Mucosa of stomach (tissue), 1 donor: ENCODE measurements around the gene ARAP1.

ENCODE experiments used
- H3K27me3 ChIP-seq: one replicate; pipeline ENCODE4 v1.7.0; 2013; ENCODE audit warnings: mild to moderate bottlenecking, low read length; ENCODE audit not compliant: control insufficient read depth, insufficient read depth
- H3K36me3 ChIP-seq: one replicate; pipeline ENCODE4 v1.7.0; 2013; ENCODE audit warnings: low read length; ENCODE audit not compliant: control insufficient read depth, insufficient read depth
- H3K4me1 ChIP-seq: one replicate; pipeline ENCODE4 v1.7.0; 2013; ENCODE audit warnings: mild to moderate bottlenecking, low read length; ENCODE audit not compliant: control insufficient read depth, insufficient read depth
- H3K4me3 ChIP-seq: one replicate; pipeline ENCODE4 v1.7.0; 2013; ENCODE audit warnings: low read length
- H3K9ac ChIP-seq: one replicate; pipeline ENCODE4 v1.7.0; 2013; ENCODE audit warnings: mild to moderate bottlenecking, low read length, moderate library complexity
- H3K9me3 ChIP-seq: one replicate; pipeline ENCODE4 v1.7.0; 2013; ENCODE audit warnings: mild to moderate bottlenecking, low read length, moderate library complexity; ENCODE audit not compliant: control insufficient read depth
- donor health status: Pancreatic carcinoma.

Gene ARAP1

GRCh38 chr11:72767203-72768062 is 15.2 kb upstream of the ARAP1 start:
- Histone ChIP-seq H3K4me3 (no peak overlapping the region), H3K27me3 (no peaks in the 10 kb centered on the region), H3K9ac (no peak overlapping the region), H3K36me3 (peaks cover 6% of the 10 kb centered on the region), H3K4me1 (peaks cover 69% of the 10 kb centered on the region), H3K9me3 (no peaks in the 10 kb centered on the region)

DNA sequence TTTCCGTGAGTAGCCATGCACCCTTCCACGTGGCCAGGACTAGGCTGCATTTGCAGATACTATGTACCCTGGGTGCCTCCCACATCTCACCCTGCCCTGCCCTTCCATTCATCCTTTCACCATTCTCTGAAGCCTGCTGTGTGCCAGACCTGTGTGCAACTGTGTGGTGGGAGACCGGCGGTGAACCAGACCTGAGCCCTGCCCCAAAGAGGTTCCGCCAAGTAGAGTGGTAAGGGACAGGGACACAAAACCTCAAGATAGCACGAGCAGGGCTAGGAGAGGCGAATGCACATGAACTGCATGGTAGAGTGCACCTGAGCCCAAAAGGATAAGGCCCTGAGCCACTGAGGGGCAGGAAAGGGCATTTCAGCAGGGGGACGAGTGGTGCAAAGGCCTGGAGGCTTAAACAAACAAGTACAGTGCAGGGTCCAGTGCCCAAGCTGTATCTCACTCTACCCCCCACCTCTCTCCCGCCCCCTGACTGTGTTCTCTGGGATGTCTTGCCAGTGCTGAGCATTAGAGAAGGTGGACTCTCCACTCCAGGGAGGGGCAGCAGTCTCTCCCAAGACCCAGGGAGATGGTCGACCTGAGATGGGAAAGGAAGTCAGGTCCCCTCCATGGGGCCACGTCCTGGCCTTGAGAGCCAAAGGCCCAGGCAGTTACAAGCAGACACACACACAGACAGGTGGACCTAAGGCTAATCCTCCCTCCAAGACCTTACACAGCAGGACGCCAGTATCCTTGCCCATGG is 14.1 kb upstream of the ARAP1 start:
- no peak overlapping the region for H3K9ac ChIP-seq
- H3K9me3 ChIP-seq = no peaks in the 10 kb centered on the region
- H3K4me1 ChIP-seq = peaks cover 58% of the 10 kb centered on the region
- no peak overlapping the region for H3K4me3 ChIP-seq
- H3K36me3 ChIP-seq = peaks cover 4% of the 10 kb centered on the region
- H3K27me3 ChIP-seq = no peaks in the 10 kb centered on the region

GRCh38 chr11:72764503-72764902 is 12.3 kb upstream of the ARAP1 start:
- Histone ChIP-seq H3K4me1 (peaks cover 53% of the 10 kb centered on the region), H3K36me3 (no peaks in the 10 kb centered on the region), H3K4me3 (no peak overlapping the region), H3K9ac (no peak overlapping the region), H3K27me3 (no peaks in the 10 kb centered on the region), H3K9me3 (no peaks in the 10 kb centered on the region)

DNA sequence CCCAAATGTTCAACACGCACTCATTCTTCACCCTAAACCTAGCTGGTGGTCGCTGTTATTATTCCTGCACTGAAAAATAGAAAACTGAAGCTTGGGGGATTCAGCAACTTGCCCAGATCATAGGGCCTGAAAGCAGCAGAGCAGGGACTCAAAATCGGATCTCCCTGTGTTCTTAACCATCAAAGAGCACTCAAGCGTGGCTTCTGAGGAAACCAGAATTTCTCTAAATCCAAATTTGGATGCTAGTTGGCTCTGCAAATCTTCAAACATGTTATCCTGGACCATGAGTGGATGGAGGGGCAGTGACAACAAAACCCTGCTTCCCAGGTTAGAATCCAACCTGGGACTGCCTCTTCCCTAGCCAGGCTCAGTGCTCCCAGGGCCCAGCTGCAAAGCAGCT is 11.6 kb upstream of the ARAP1 start:
- H3K27me3 ChIP-seq = no peaks in the 10 kb centered on the region
- H3K9me3 ChIP-seq = no peaks in the 10 kb centered on the region
- H3K4me3 ChIP-seq = no peak overlapping the region
- H3K9ac ChIP-seq = no peak overlapping the region
- H3K4me1 ChIP-seq = peaks cover 50% of the 10 kb centered on the region
- H3K36me3 ChIP-seq = peaks cover 4% of the 10 kb centered on the region

DNA sequence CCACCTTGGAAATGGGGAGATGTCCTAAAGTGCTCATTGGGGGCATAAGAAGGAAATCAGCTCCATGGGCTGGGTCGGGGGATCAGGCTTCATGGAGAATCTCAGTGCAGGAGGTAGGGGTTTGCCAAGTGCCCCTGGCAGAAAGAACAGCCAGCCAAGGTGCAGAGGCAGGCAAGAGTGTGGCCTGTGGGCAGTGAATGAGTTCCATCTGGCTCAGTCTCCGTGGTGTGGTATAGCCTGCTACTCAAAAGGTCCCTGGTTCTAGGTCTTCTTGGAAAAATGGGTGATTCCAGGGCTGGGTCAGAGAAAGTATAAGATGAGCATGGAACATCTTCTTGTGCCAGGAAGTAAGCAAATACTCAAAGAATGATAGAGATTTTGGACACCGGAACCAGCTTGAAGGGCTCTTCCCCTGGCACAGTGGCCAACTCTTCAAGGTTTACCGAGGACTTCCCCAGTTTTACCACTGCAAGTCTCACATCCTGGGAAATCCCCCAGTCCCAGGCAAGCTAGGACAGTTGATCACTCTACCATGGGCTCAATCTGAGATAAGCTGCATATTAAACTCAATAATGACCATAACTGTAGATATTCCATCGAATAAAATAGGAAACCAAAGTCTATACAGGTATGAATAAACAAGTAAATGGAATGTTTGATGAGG is 10.6 kb upstream of the ARAP1 start:
- Histone ChIP-seq H3K27me3 (no peaks in the 10 kb centered on the region), H3K9ac (no peak overlapping the region), H3K4me3 (no peak overlapping the region), H3K36me3 (peaks cover 14% of the 10 kb centered on the region), H3K9me3 (no peaks in the 10 kb centered on the region), H3K4me1 (peaks cover 40% of the 10 kb centered on the region)

- Histone ChIP-seq H3K4me1 (peaks cover 27% of the 10 kb centered on the region), H3K36me3 (peaks cover 22% of the 10 kb centered on the region), H3K9me3 (no peaks in the 10 kb centered on the region), H3K9ac (no peak overlapping the region), H3K27me3 (no peaks in the 10 kb centered on the region), H3K4me3 (no peak overlapping the region)
These were observed 8.6 kb upstream of the ARAP1 start for GRCh38 chr11:72760539-72761405.

DNA sequence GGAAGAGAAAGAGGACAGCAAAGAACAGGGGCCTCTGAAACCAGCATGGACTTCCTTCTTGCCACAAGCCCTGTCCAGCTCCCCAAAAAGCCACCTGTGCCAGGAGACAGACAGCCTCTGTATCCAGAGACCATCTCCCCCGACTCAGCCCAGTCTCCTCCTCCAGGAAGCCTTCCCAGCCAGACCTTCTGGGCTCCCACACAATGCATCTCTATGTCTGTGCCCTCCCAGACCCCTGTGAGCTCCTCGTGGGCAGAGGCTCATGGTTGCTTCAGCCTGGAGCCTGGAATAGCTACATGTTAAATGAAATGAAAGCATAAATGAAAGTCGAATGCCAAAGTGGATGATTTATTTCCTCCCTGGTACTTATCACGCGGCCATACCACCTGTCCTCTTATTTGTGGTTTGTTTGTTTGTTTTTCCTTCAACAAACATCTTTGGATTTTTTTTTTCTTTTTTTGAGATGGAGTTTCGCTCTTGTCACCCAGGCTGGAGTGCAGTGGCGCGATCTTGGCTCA is 7.3 kb upstream of the ARAP1 start:
- H3K9me3 ChIP-seq = no peaks in the 10 kb centered on the region
- H3K9ac ChIP-seq = no peak overlapping the region
- H3K36me3 ChIP-seq = peaks cover 22% of the 10 kb centered on the region
- peaks cover 24% of the 10 kb centered on the region for H3K4me1 ChIP-seq
- no peak overlapping the region for H3K4me3 ChIP-seq
- H3K27me3 ChIP-seq = no peaks in the 10 kb centered on the region

- no peaks in the 10 kb centered on the region for H3K27me3 ChIP-seq
- H3K36me3 ChIP-seq = peaks cover 22% of the 10 kb centered on the region
- H3K4me3 ChIP-seq = no peak overlapping the region
- H3K9ac ChIP-seq = no peak overlapping the region
- peaks cover 22% of the 10 kb centered on the region for H3K4me1 ChIP-seq
- H3K9me3 ChIP-seq = no peaks in the 10 kb centered on the region
These were observed 6.6 kb upstream of the ARAP1 start for GRCh38 chr11:72758690-72759389.

DNA sequence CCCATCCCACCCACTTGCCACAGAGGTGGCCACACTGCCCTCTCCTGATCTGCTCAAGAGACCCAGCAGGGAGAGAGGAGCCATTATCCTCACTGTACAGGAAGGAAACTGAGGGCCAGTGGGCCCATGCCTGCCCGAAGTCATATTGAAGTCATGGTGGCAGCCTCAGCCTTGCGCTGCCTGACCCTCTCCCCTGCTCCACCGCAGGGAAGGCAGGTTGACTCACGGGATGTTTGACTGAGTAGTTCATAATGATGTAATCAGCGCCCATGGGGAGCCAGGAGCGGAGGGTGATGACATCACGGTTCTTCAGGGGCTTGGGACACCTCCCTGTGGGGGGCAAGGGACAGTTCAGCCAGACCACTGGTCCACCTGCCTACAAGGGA is 6.1 kb upstream of the ARAP1 start:
- H3K9ac ChIP-seq = no peak overlapping the region
- H3K4me1 ChIP-seq = peaks cover 27% of the 10 kb centered on the region
- H3K27me3 ChIP-seq = no peaks in the 10 kb centered on the region
- H3K36me3 ChIP-seq = peaks cover 22% of the 10 kb centered on the region
- no peaks in the 10 kb centered on the region for H3K9me3 ChIP-seq
- H3K4me3 ChIP-seq = no peak overlapping the region

DNA sequence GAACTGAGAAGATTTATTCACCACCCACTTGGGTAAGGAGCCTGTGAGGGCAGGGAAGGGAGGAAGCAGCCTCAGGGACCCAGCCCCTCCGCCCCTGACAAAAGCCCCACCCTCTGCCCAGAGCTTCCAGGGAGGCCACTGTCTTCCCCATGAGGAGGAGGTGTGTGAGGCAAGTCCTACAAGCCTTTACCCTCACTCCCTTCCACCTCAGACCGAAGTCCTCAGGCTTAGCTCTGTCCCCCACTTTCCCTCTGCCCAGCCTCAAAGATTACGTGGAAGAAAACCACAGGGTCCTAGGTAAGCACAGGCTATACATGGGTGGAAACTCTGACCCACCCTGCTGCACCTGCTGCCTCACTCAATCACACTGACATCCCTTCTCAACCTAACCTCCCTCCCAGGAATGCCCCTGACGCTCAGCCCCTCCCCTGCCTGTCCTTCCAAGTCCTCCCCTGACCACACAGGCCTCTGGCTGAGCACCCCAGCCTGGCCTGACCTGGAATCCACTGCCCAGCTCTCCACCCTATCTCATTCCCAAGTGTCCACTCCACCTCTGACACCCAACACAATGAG is 3.6 kb upstream of the ARAP1 start:
- peaks cover 22% of the 10 kb centered on the region for H3K36me3 ChIP-seq
- peaks cover 32% of the 10 kb centered on the region for H3K4me1 ChIP-seq

More for the DNA sequence above, 3.6 kb upstream of the ARAP1 start:
- H3K9ac ChIP-seq = no peak overlapping the region
- no peaks in the 10 kb centered on the region for H3K27me3 ChIP-seq
- no peaks in the 10 kb centered on the region for H3K9me3 ChIP-seq
- no peak overlapping the region for H3K4me3 ChIP-seq
